Endodermal cell (in vitro differentiated cells): Measurements from ENCODE around the gene NDRG2. TPM values are rescaled to one million over a fixed set of nuclear protein-coding genes. Genes with fewer than 3 reads are reported as not detected.

Experiments used
- DNase-seq: peaks from one replicate; pipeline ENCODE4 v3.0.0-alpha.2; 2017
- H3K27ac ChIP-seq: 2 replicates; pipeline ENCODE4 v1.5.1; 2013; ENCODE audit warnings: mild to moderate bottlenecking, low read depth, low read length, moderate library complexity
- H3K27me3 ChIP-seq: 2 replicates; pipeline ENCODE4 v1.6.1; 2013; ENCODE audit warnings: mild to moderate bottlenecking, low read length, moderate library complexity; ENCODE audit not compliant: insufficient read depth, control insufficient read depth, poor library complexity, severe bottlenecking
- H3K36me3 ChIP-seq: 2 replicates; pipeline ENCODE4 v1.7.0; 2013; ENCODE audit warnings: mild to moderate bottlenecking, low read length, moderate library complexity; ENCODE audit not compliant: control insufficient read depth, insufficient read depth
- H3K4me1 ChIP-seq: one replicate; pipeline ENCODE4 v1.7.0; 2013; ENCODE audit warnings: low read length; ENCODE audit not compliant: control insufficient read depth, insufficient read depth
- H3K4me3 ChIP-seq: 2 replicates; pipeline ENCODE4 v1.5.1; 2013; ENCODE audit warnings: mild to moderate bottlenecking, low read length, moderate library complexity
- H3K9ac ChIP-seq: 2 replicates; pipeline ENCODE4 v1.6.1; 2013; ENCODE audit warnings: mild to moderate bottlenecking, low read length, moderate library complexity; ENCODE audit not compliant: poor library complexity, severe bottlenecking; ENCODE audit errors: extremely low read depth
- H3K9me3 ChIP-seq: 2 replicates; pipeline ENCODE4 v1.6.1; 2013; ENCODE audit warnings: mild to moderate bottlenecking, low read length, moderate library complexity; ENCODE audit not compliant: control insufficient read depth
- H3K27ac Mint-ChIP-seq: 2 replicates; pipeline ENCODE4 v1.8.0; 2020; ENCODE audit warnings: mixed read lengths
- H3K27me3 Mint-ChIP-seq: 2 replicates; pipeline ENCODE4 v1.8.0; 2021; ENCODE audit warnings: mild to moderate bottlenecking, mixed read lengths; ENCODE audit not compliant: insufficient read depth
- H3K36me3 Mint-ChIP-seq: 2 replicates; pipeline ENCODE4 v1.8.0; 2020; ENCODE audit warnings: low read depth, mixed read lengths
- H3K4me1 Mint-ChIP-seq: 2 replicates; pipeline ENCODE4 v1.8.0; 2020; ENCODE audit warnings: mixed read lengths
- H3K4me3 Mint-ChIP-seq: 2 replicates; pipeline ENCODE4 v1.8.0; 2020; ENCODE audit warnings: mild to moderate bottlenecking, moderate library complexity, mixed read lengths
- H3K9me3 Mint-ChIP-seq: 2 replicates; pipeline ENCODE4 v1.8.0; 2020; ENCODE audit warnings: mild to moderate bottlenecking, mixed read lengths
- WGBS, 2 experiments: methylation state at CpG; one replicate each; pipeline versions ENCODE4 v1.1.5 to v1.1.7; 2013; ENCODE audit warnings: missing lambda C conversion rate in 2 of 2, mixed read lengths in 1 of 2; ENCODE audit not compliant: insufficient coverage in 1 of 2, insufficient read length in 1 of 2; 5-methylcytosine and 5-hydroxymethylcytosine counted together
- total RNA-seq, 2 donors: library from RNA; stranded (reverse); fragmentation: NEBNext Ultra II Directional in 1 of 2; extraction: Animal tissue kit (Norgen Biotek cat#: 25700) in 1 of 2; gene quantifications; 2 replicates in 1 of 2; 3 replicates in 1 of 2; pipeline ENCODE4 v1.2.1, GENCODE V29; 2021
- TF ChIP-seq, protein P1 (sequence below): fragments of 200-600 bp; sonication (generic); conservative IDR thresholded peaks from 2 replicates; pipeline ENCODE4 v1.5.0; 2021; ENCODE audit warnings: antibody characterized with exemption, mild to moderate bottlenecking

Gene NDRG2
- total RNA-seq, 2 donors from 2014 or later = 46.3 to 52.8 TPM

DNA sequence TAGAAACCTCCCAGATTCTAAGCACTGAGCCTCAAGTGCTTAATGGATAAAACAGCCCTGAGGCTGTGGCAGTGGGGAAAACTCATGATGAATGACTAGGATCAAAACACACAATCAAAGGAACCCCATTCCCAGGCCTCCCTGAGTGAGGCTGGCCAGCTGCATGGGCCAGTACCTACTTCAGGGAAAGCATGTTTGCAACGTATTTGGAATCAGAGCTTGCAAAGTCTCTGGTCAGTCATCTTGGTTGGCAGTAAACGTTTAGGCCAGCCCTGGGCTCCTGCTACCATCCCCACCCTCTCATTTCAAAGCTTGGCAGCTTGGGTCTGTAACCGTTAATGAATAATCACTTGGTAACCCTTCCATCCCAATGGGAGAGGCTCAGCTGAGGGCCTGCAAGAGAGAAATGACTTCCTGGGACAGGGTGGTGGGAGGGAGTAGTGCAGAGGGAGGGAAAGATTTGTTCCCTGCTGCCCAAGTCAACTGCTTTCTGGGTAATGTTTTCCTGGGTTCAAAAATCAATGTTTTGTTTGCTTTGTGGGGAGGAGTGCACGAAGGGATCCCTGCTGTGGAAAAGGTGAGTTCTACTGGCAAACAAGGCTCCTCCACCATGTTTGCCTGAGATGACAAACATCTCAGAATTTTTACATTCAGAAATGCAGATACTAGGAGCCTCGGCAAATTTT lies 30.7 kb upstream of the NDRG2 start:
- Mint-ChIP-seq H3K9me3 (no peaks in the 10 kb centered on the region), H3K27me3 (no peaks in the 10 kb centered on the region), H3K27ac (no peak overlapping the region), H3K4me3 (no peak overlapping the region), H3K4me1 (peaks cover 13% of the 10 kb centered on the region), H3K36me3 (no peaks in the 10 kb centered on the region)
- no peaks in the 10 kb centered on the region for H3K36me3 ChIP-seq
- 57 to 71% methylated on average over 3 to 5 of the region's 5 CpGs for WGBS, 2 experiments
- no peak for DNase-seq
- H3K27ac ChIP-seq = no peak overlapping the region
- H3K27me3 ChIP-seq = no peaks in the 10 kb centered on the region
- H3K9me3 ChIP-seq = no peaks in the 10 kb centered on the region
- H3K4me1 ChIP-seq = peaks cover 2% of the 10 kb centered on the region
- no peak overlapping the region for H3K9ac ChIP-seq
- TF ChIP-seq, protein P1, sequence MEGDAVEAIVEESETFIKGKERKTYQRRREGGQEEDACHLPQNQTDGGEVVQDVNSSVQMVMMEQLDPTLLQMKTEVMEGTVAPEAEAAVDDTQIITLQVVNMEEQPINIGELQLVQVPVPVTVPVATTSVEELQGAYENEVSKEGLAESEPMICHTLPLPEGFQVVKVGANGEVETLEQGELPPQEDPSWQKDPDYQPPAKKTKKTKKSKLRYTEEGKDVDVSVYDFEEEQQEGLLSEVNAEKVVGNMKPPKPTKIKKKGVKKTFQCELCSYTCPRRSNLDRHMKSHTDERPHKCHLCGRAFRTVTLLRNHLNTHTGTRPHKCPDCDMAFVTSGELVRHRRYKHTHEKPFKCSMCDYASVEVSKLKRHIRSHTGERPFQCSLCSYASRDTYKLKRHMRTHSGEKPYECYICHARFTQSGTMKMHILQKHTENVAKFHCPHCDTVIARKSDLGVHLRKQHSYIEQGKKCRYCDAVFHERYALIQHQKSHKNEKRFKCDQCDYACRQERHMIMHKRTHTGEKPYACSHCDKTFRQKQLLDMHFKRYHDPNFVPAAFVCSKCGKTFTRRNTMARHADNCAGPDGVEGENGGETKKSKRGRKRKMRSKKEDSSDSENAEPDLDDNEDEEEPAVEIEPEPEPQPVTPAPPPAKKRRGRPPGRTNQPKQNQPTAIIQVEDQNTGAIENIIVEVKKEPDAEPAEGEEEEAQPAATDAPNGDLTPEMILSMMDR = no peak
- H3K4me3 ChIP-seq = no peak overlapping the region

DNA sequence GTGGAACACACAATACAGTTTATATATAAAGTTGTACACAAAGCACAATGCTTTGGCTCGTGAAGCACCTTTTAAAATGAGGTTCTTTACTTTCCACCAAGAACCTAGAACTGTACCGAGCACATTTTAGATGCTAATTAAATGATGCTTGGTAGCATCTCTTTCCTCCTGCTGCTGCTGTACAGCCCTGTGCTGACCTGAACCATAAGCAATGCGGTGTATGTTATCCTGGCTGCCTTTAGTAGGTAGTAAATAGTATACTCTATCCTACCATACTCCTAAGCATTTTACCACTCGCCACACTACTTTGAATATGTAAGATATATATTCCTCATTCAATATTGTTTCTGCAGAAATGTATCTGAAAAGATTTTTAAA lies 29.9 kb upstream of the NDRG2 start:
- no peak overlapping the region for H3K27ac ChIP-seq
- Mint-ChIP-seq H3K27me3 (no peaks in the 10 kb centered on the region), H3K9me3 (no peaks in the 10 kb centered on the region), H3K4me3 (no peak overlapping the region), H3K4me1 (peaks cover 12% of the 10 kb centered on the region), H3K36me3 (no peaks in the 10 kb centered on the region), H3K27ac (no peak overlapping the region)
- no peak overlapping the region for H3K9ac ChIP-seq
- H3K9me3 ChIP-seq = no peaks in the 10 kb centered on the region
- 97 to 100% methylated on average over 1 to 3 of the region's 4 CpGs for whole genome bisulfite sequencing, 2 experiments
- DNase-seq = no peak
- TF ChIP-seq, protein P1 = no peak
- no peaks in the 10 kb centered on the region for H3K36me3 ChIP-seq
- H3K4me1 ChIP-seq = peaks cover 2% of the 10 kb centered on the region
- no peak overlapping the region for H3K4me3 ChIP-seq
- H3K27me3 ChIP-seq = no peaks in the 10 kb centered on the region

DNA sequence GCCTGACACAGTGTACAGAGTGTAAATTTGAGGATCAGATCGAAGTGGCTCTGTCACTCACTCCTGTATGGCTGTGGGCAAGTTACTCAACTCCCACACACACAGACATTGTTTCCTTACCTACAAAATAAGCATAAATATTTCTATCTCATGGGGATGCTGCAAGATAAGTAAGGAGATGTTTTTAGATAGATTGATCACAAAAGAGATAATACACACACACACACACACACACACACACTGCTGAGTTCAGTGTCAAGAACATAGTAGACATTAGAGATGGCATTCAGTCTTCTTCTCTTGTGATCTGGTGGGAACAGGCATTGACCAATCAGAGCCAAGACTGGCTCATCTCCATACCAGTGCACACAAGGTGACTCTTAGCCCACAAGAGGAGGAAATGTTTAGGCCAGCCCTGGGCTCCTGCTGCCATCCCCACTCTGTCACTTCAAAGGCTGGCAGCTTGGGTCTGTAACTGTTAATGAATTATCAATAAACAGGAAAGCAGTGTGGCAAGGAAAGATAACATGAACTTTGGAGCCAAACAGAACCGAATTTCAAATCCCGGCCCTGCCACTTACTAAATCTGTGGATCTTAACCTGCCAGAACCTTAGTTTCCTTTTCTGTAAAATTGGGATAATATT lies 29.4 kb upstream of the NDRG2 start:
- Mint-ChIP-seq H3K36me3 (no peaks in the 10 kb centered on the region), H3K9me3 (no peaks in the 10 kb centered on the region), H3K4me3 (no peak overlapping the region), H3K27me3 (no peaks in the 10 kb centered on the region), H3K27ac (no peak overlapping the region), H3K4me1 (peaks cover 12% of the 10 kb centered on the region)
- no peaks in the 10 kb centered on the region for H3K27me3 ChIP-seq
- H3K36me3 ChIP-seq = no peaks in the 10 kb centered on the region
- peaks cover 2% of the 10 kb centered on the region for H3K4me1 ChIP-seq
- whole genome bisulfite sequencing, 2 experiments = 93% methylated on average over 3 of the region's 3 CpGs; no CpG with 5 or more reads in 1 of the 2 experiments
- H3K27ac ChIP-seq = no peak overlapping the region
- no peak overlapping the region for H3K9ac ChIP-seq
- no peak for DNase-seq
- no peaks in the 10 kb centered on the region for H3K9me3 ChIP-seq
- H3K4me3 ChIP-seq = no peak overlapping the region
- TF ChIP-seq, protein P1 = no peak
